A673 (cell line): Measurements from ENCODE around the gene FAM131C.

ENCODE experiments used
- CTCF ChIP-seq: fragments of 300-800, 200-600 bp; sonication (generic); conservative IDR thresholded peaks from 2 replicates; pipeline ENCODE4 v1.5.1; 2017; ENCODE audit warnings: low read depth, mild to moderate bottlenecking, antibody characterized with exemption, low read length, moderate library complexity, mixed read lengths
- EZH2 ChIP-seq: fragments of 200-600 bp; sonication (generic); IDR thresholded peaks from 2 replicates; pipeline ENCODE4 v1.6.1; 2017; ENCODE audit warnings: borderline replicate concordance, low read depth, mild to moderate bottlenecking, mixed read lengths, antibody characterized with exemption, low read length; ENCODE audit not compliant: poor library complexity, severe bottlenecking

DNA sequence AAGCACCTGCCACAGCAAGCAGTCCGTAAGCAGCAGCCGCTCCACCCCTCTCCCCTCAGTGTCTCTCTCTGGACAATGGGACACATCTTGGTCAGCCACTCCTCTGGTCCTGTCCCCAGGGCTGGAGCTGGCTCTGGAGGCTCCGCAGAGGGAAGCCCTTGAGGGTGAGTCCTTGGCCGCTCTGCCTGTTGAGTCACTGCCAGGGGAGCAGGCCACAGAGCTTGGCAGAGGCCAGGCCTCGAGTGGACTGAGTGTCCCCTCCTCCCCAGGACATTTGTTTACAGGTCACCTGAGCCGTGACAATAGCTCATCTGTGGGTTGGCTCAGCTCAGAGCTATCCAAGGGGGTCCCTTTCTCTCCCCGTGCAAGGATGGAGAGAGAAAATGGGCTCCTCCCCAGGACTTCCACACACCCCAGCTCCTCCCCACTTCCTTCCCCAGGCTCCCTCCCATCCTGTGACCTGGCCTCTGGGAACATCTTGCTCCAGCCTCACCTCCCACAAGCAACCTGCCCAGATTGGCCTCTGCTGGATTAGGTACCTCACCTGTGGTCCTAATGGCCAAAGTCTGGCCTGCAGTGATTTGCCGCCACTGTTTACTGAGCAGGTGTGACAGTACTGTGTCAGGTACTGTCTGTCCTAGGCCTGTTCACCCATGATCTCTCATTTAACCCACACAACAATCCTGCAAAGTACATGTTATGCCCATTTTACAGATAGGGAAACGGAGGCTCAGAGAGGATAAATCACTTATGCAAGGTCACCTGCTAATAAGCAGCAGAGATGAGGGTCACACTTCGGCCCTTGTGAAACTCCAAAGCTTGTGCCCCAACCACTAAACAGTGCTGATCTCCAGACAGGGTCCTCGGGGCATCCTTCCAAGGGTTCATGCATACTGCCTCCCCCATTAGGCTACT is 4.8 kb downstream of the FAM131C start:
- TF ChIP-seq EZH2 (no peak), CTCF (no peak)
